KOPT-K1 (cell line): Measurements from ENCODE around the gene PNKP.
A peak's percentile ranks its signal among the peaks of the same experiment; 100 is the strongest.

Experiments
- H3K27ac ChIP-seq: fragments of 200-600 bp; sonication (generic); 2 replicates; pipeline ENCODE4 v1.5.1; 2016; ENCODE audit warnings: antibody characterized with exemption, mild to moderate bottlenecking, low read depth, low read length; ENCODE audit not compliant: poor library complexity, severe bottlenecking
- H3K36me3 ChIP-seq: fragments of 200-600 bp; sonication (generic); 2 replicates; pipeline ENCODE4 v1.5.1; 2017; ENCODE audit warnings: antibody characterized with exemption, mild to moderate bottlenecking, low read length, moderate library complexity; ENCODE audit not compliant: insufficient read depth
- H3K9me3 ChIP-seq: fragments of 200-600 bp; sonication (generic); 2 replicates; pipeline ENCODE4 v1.5.1; 2017; ENCODE audit warnings: antibody characterized with exemption, low read length, mild to moderate bottlenecking; ENCODE audit not compliant: insufficient read depth, poor library complexity, severe bottlenecking

Gene PNKP

DNA sequence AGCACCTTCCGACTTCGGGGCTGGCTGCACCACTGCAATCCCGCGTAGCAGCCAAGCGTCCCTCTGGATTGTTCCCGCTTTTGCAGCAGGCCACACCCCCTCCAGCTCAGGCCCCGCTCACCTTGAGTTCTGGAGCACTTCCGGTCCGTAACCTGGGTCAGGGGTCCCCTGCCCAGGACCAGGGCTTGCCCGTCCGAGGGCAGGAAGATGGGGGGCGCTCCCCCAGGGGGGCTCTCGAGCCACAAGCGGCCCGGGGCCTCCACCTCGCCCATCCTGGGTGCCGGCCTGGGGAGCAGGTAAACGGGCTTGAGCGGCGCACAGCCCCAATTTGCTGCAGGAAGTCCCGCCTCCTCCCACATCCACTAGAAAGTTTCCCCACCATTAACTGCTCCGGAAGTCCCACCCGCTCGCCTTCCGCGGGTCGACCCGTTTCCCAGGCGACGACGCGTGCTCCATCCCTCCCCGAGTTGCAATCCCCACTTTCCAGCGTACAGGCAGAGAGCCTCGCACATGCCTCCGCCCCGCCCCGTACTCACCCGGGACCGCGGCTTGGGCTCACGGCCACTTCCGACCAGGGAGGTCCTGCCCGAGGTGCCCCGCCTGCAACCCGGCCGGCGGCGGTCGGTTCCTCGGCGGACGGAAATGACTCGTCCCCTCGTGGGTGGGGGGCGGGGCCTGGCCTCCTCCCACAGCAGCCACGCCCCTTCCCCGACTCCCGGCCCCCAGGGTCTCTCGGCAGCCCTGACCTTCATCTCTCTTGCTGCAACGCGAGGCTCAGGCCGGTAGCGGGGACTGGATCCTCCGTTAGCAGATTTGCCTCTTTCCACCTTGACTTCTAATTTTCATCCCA lies at the start of gene PNKP:
Gene PNKP (minus strand): TSS at position 644 of the 850 bp plus-strand sequence. CDS start 372 bp downstream, at position 272.
- Histone ChIP-seq H3K36me3 (peaks cover 30% of the 10 kb centered on the region), H3K27ac (peak within 1 kb of the TSS; percentile 77), H3K9me3 (no peaks in the 10 kb centered on the region)

DNA sequence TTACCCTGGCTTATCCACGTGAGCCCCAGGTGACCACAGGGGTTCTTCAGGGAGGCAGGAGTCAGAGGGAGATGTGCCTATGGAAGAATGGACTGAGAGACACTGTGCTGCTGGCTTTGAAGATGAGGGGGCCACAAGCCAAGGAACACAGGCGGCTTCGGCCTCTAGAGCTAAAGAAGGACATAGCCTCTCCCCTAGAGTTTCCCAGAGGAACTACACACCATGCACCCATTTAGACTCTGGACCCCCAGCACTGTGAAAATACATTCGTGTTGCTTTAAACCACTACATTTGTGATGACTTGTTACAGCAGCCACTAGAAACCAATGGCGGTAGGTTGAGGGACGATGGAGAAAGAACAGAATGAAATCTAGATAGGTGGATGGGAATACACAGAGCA lies 47.9 kb upstream of the PNKP start:
- Histone ChIP-seq H3K27ac (no peak overlapping the region), H3K9me3 (no peaks in the 10 kb centered on the region), H3K36me3 (peaks cover 96% of the 10 kb centered on the region)

DNA sequence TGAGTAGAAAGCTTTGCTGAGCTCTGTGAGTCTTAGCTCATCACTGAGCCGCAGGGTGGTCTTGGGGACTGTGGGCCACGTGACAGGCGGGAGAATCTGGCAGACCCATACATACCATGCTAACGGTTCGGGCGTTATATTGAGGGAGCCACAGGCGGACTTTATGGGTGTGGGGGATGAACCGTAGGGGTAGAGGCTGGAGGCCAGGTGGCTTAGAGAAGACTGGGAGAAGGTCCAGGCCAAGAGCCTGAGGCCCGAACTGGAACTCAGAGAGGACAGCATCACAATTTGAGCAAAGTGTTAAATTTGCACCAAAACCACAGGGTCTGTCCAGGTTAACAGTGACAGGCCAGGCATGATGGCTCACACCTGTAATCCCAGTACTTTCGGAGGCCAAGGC lies 46.3 kb upstream of the PNKP start:
- no peak overlapping the region for H3K27ac ChIP-seq
- no peaks in the 10 kb centered on the region for H3K9me3 ChIP-seq
- peaks cover 97% of the 10 kb centered on the region for H3K36me3 ChIP-seq

DNA sequence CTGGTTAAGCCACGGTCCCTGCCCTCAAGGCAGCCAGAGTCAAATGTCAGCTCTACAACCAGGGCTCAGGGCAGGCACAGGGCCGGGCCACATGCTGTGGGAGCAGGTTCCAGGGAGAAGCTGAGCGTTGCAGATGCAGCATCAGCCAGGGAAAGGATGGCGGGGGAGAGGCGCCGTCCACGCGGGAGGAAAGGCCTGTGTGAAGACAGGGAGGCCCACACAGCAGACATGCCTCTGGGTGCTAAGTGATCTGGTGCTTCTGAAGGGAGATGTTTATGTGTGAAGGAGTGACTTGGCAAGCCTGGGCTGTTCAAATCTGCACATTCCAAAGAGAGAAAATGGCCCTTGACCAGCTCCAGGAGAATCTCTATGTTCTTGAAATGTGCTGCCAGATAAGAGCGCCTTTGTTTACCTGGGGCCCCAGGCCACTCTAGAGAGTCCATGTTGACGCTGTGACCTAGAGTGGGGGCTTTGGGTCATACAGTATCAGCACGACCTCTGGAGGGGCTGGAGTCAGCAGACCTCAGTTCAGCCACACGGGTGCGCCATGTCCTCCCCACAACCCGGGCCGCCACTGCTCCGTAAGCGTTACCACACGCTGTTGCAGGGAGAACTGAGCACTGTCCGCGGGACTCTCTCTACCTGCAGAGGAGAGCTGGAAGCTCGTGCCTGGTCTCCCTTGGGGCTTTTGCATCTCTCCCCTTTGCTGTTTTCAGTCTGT lies 45.7 kb upstream of the PNKP start:
- H3K36me3 ChIP-seq = peaks cover 97% of the 10 kb centered on the region
- H3K9me3 ChIP-seq = no peaks in the 10 kb centered on the region
- H3K27ac ChIP-seq = no peak overlapping the region

DNA sequence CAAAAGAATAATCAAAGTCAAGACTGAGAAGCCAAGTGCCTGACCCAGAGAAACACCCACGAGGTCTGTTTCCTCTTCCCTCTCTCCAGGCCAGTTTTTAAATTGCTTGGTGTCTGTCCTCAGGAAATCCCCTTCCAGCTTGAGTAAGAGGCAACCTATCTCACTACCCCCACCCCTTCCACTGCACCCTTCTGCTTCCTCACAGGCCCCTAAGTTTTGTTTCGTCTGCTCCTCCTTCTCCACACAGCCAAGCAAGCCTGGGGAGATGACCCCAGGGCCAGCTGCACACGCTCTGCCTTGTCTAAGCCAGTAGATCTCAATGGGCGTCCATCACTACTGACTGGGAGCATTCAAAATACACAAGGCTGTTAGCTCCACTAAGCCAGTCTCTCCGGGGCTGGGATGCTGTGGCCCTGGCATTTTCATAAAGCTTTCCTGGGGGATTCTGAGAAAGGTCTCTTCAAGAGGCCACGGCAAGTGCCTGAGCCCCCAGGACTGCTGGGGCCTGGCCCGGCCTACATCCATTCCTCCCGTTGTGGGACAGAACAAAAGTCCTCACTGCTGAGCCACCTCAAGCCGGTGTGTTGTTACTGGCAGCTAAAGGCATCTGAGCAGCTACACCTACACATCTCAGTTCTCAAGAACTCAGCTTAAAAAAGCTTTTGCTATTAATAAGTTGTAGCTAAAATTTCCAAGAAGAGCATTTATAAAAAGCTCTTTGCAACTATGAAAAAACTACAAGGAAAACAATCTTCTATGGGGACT lies 44.2 kb upstream of the PNKP start:
- H3K27ac ChIP-seq = no peak overlapping the region
- H3K36me3 ChIP-seq = peaks cover 97% of the 10 kb centered on the region
- H3K9me3 ChIP-seq = no peaks in the 10 kb centered on the region

DNA sequence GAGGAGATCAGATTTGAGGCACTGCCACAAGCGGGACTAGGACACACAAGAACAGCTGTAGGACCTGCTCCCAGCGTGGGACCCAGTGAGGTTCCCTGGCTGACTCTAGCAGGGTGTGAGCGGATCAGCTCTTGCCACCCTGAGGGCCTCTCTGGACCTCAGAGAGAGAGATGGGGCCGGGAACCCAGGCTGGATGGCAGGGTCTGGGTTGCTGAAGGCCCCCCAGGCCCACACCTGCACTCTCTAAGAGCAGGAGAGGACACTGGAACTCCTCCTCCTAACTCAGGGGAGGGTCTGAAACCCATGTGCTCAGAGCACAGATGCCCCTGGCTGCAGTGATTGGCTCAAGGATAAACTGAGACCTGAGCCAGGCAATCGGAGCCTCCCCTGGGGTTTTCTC lies 42.8 kb upstream of the PNKP start:
- Histone ChIP-seq H3K27ac (no peak overlapping the region), H3K36me3 (peaks cover 97% of the 10 kb centered on the region), H3K9me3 (no peaks in the 10 kb centered on the region)

DNA sequence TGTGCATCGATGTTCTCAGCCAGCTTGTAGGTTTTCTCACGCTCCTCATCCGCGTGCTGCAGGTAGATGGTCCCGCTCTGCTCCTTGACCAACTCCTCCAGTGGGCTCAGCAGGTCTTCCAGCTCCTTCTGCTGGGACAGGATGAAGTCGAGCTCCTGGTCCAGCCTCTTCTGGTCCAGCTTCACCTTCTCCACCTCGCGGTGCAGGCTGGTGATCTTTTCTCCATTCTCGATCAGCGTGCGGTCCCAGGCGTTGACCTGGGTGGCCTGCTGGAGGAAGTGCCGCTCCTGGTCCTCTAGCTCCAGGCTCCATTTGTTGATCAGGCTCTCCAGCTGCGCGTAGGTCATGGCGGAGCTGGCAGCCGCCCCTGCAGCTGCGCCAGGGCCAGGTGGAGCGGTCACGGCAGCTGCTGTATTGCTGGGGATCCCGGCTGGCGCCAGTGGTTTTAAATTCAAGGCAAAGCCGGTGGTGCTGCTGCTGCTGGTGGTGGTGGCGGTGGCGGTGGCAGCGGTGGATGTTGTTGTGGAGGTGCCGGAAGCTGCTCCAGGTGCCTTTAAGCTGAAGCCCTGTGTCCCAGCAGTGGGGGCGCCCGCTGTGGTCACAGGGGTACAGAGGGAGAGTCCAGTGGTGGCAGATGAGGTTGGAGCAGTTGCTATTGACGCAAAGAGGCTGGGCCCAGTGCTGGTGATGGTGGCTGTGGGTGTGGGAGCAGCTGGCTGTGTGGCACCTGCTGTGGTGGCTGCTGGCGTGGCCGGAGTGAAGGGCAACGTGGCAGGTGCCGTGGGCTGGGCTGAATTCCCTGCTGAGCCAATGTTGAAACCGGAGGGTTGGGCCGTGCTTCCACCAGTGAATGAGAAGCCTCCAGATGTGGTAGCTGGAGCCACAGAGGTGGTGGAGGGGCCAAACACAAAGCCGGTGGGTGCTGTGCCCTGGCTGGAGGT lies 41.4 kb upstream of the PNKP start:
- H3K9me3 ChIP-seq = no peaks in the 10 kb centered on the region
- peaks cover 82% of the 10 kb centered on the region for H3K36me3 ChIP-seq
- H3K27ac ChIP-seq = no peak overlapping the region

DNA sequence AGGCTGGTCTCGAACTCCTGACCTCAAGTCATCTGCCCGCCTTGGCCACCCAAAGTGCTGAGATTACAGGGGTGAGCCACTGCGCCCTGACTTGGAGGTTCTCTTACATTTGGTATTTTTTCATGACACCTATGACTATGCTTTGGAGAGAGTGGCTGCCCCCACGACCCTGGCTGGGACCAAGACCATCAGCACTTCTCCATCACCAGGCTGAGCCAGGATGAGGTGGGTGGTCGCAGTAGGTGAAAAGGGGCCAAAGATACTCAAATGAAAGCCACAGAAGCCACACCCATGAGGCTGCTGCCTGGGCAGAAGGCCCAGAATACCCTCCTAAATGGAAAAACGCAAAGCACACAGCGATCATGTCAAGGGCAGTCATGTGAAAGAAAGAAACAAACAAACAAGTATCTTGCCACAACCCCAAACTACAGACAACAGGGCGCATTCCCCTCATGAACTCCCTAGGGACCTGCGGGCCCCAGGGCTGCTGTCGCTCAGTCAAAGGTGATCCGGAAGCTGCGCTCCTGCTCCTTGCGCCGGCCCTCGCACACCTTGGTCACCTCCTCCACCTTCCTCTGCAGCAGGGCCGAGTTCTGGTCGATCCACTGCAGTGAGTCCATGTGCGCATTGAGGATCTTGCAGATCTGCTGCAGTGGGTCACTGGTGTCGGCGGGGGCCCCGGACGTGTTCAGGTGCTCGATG lies 40.5 kb upstream of the PNKP start:
- H3K9me3 ChIP-seq = no peaks in the 10 kb centered on the region
- peaks cover 74% of the 10 kb centered on the region for H3K36me3 ChIP-seq
- no peak overlapping the region for H3K27ac ChIP-seq

DNA sequence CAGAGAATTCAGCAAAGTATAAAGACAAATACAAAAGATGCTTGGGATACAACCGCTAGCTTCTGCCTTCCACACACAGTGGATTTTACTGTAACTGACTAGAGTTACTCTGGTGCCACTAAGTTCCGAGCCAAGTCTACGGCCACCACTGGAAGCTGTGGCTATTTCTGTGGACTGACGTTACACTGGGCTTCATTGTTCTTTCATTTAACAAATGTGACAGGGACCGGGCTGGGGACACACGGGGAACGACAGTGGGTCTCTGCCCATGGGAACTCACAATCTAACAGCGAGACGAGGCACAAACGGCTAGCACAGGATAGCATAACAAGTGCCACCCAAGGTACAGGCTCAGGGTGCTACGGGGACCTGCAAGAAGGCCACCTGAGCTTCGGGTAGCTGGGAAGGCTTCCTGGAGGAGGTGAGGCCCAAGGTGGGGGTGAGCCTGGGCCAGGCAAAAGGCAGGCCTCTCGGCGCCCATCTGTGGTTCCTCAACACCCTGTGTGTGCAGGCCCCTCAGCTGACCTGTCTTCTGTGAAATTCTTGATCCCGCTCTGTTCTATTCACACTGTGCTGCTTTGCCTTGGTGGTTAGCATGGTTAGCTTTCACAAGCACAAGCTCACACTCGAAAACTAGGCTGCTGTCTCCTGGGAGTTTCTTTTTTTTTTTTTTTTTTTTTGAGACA lies 39.6 kb upstream of the PNKP start:
- Histone ChIP-seq H3K27ac (no peak overlapping the region), H3K9me3 (no peaks in the 10 kb centered on the region), H3K36me3 (peaks cover 65% of the 10 kb centered on the region)

DNA sequence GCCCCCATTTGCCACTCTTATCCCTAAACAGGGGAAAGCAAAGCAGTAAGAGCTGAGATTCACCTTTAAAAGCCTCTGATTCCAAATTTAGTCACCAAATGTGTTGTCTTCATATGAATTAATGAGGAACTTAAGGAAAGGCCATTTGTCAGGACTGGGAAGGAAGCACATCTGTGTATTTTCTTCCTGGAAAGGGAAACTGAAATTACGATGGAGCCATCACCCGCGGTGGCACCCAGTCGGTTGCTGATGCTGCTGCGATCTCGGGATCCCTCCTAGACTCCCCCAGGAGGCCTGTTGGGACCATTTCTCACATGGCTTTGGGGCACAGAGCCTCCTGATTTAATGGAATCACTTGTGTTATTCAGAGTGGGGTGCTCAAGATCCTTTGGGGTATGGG lies 36.8 kb upstream of the PNKP start:
- Histone ChIP-seq H3K9me3 (no peaks in the 10 kb centered on the region), H3K27ac (no peak overlapping the region), H3K36me3 (peaks cover 36% of the 10 kb centered on the region)

DNA sequence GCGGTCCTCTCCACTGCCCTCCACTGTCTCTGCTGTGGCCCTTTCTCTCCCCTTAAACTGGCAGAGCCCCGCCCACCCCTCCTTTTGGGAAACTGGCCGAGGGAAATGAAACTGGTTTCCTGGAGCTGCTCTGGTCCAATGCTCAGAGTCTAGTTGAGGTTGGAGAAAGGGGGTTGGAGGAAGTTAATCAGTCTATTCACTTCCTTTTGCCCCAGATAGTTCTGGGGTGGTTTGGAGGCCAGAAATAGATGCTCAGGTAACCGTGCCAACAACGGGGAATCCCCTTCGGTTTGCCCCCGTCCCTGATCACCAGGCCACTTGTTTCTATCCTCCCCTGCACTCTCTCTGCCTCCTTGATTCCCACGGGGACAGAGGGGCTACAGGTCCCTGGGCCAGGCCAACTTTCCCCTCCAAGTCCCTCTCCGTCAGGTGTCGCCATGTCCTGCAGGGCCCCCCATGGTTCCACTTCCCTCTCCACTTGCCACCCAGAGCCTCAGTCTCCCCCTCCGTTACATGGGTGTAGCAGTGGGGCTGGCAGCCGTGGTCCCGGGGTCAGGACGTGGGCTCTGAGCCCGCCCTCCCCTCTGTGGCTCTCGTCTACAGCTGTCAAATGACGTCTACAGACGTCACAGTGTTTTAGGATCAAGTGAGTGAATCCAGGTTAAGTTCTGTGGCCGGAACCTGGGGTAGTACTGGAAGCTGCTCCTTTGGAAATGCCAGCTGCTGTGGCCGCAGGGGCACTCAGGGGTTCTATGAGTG lies 29.7 kb upstream of the PNKP start, which contains the start of gene IL4I1:
Gene IL4I1 (minus strand): TSS at position 25 of the 759 bp plus-strand sequence. CDS start 727 bp downstream, outside the sequence.
- Histone ChIP-seq H3K27ac (no peak within 1 kb of the TSS), H3K36me3 (no peaks in the 10 kb centered on the region), H3K9me3 (no peaks in the 10 kb centered on the region)

DNA sequence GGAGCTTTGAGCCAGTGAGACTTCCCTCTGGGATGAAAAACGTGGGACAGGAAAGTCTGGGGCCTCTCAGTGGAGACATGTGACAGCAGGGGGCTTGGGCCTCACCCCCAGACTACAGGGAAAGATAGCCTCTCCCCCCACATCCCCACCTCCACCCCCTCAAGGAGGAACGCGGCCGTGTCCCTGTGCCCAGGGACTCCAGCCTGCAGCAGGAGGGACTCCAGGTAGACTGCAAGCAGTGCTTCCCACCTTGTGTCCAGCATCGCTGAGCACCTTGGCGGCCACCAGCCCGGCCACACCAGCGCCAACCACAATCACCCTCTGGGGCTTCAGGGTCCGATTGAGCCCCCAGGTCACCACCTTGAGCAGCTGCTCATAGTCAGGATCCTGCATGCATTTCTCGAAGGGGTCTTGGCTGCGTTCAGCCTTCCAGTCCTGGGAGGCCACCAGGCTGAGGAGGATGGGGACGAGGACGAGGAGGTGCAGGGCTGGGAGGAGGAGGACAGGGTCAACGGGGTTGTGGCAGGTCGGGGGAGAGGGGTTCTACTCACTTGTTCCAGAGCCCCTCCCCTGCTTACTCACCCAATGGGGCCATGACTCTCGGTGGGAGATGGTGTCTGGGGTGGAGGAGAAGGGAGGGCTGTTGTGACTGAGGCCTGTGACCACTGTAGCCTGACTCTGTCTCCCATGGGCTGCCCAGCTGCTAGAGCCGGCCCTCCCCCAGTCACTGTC lies 28.4 kb upstream of the PNKP start:
- no peaks in the 10 kb centered on the region for H3K36me3 ChIP-seq
- no peaks in the 10 kb centered on the region for H3K9me3 ChIP-seq
- H3K27ac ChIP-seq = no peak overlapping the region
